CD4-positive, CD25-positive, alpha-beta regulatory T cell (primary cell): ENCODE results near the gene SLC25A22. TPM values are rescaled to one million over a fixed set of nuclear protein-coding genes. Genes with fewer than 3 reads are reported as not detected.

Experiments used
- ATAC-seq, 2 donors: fragments of 150-1000 bp; cut with Tn5 transposase; one replicate each; pipeline ENCODE4 v1.10.0; 2021; ENCODE audit warnings: low read depth in 2 of 2, moderate number of reproducible peaks in 2 of 2, moderate library complexity in 1 of 2
- DNase-seq, 3 donors: peaks; one replicate each; pipeline versions ENCODE4 v3.0.0 to v3.0.0-alpha.2; 2012 to 2022; ENCODE audit warnings: mixed read lengths in 1 of 3
- H3K27ac ChIP-seq: one replicate; pipeline ENCODE4 v1.7.0; 2013; ENCODE audit warnings: mild to moderate bottlenecking, low read length; ENCODE audit not compliant: insufficient read depth, poor library complexity, severe bottlenecking
- H3K27me3 ChIP-seq: one replicate; pipeline ENCODE4 v1.7.0; 2013; ENCODE audit warnings: low read length; ENCODE audit not compliant: control insufficient read depth, insufficient read depth
- H3K36me3 ChIP-seq: one replicate; pipeline ENCODE4 v1.7.0; 2013; ENCODE audit warnings: mild to moderate bottlenecking, low read length, moderate library complexity; ENCODE audit not compliant: control insufficient read depth, insufficient read depth
- H3K4me1 ChIP-seq: 2 replicates; pipeline ENCODE4 v1.7.0; 2013; ENCODE audit warnings: mild to moderate bottlenecking, low read length; ENCODE audit not compliant: insufficient read depth, control insufficient read depth, poor library complexity, severe bottlenecking
- H3K4me3 ChIP-seq: one replicate; pipeline ENCODE4 v1.7.0; 2013; ENCODE audit warnings: low read depth, mild to moderate bottlenecking, low read length, moderate library complexity
- H3K9me3 ChIP-seq, 2 experiments: 1 replicate in 1 of 2; 2 replicates in 1 of 2; pipeline ENCODE4 v1.7.0; 2013; ENCODE audit warnings: low read length in 2 of 2, mild to moderate bottlenecking in 1 of 2, moderate library complexity in 1 of 2; ENCODE audit not compliant: control insufficient read depth in 2 of 2
- H3K27ac Mint-ChIP-seq, 3 donors: one replicate each; pipeline ENCODE4 v1.8.0; 2020 to 2022; ENCODE audit warnings: mild to moderate bottlenecking in 3 of 3, mixed read lengths in 3 of 3, moderate library complexity in 2 of 3
- H3K27me3 Mint-ChIP-seq: one replicate; pipeline ENCODE4 v1.8.0; 2022; ENCODE audit warnings: mild to moderate bottlenecking, mixed read lengths
- H3K36me3 Mint-ChIP-seq: one replicate; pipeline ENCODE4 v1.8.0; 2020; ENCODE audit warnings: mixed read lengths
- H3K4me1 Mint-ChIP-seq, 4 donors: one replicate each; pipeline ENCODE4 v1.8.0; 2020 to 2022; ENCODE audit warnings: mixed read lengths in 4 of 4, mild to moderate bottlenecking in 1 of 4
- H3K4me3 Mint-ChIP-seq, 4 donors: one replicate each; pipeline ENCODE4 v1.8.0; 2020 to 2022; ENCODE audit warnings: mild to moderate bottlenecking in 4 of 4, mixed read lengths in 4 of 4, moderate library complexity in 3 of 4
- H3K9me3 Mint-ChIP-seq, 7 donors: one replicate each; pipeline ENCODE4 v1.8.0; 2020 to 2022; ENCODE audit warnings: mixed read lengths in 7 of 7, mild to moderate bottlenecking in 3 of 7, moderate library complexity in 2 of 7
- polyA plus RNA-seq, 4 donors: library from polyadenylated mRNA; unstranded; fragments of 300-500 nt; fragmentation: Illumina TruSeq; gene quantifications; one replicate each; pipeline ENCODE4 v1.2.3, GENCODE V29; 2021
- total RNA-seq: library from RNA; stranded (reverse); gene quantifications from one replicate; pipeline ENCODE4 v1.2.3, GENCODE V29; 2022

SLC25A22 gene
- total and polyA plus RNA-seq, 5 donors from 2014 or later, result 5.3 to 20.3 (median 6.6) TPM

DNA sequence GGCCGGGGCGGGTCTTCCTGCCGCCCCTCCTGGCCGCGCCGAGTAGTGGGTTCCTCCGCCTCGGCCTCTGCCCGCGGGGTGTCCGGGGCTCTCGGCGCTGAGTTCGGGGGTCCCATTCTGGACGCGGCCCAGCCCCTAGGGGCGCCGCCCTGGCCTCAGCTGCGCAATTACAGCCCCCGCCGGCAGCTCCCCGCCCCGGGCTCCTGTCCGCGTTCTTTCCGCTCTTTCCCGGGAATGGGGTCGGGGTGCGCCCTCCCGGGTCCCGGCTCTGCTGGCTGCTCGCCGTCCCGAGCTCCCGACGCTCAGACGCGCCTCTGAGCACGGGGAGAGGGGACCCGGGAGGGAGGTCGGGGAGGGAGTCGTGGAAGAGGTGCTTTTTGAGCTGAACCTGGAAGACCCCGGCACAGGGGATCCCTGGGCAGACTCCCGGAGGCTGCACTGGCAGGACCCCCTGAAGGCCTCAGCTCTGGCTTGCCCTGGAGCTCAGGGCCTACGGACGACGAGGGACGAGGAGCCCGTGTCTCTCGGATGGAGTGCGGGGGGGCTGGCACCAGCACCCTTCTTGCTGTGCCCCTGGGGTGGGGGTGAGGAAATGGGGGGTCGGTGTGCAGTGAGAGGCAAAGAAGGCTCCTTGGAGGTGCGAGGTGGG, 45.1 kb upstream of the SLC25A22 start:
- H3K4me3 ChIP-seq, result peak overlapping the region; percentile 32
- Mint-ChIP-seq H3K27me3 (peaks cover 19% of the 10 kb centered on the region), H3K36me3 (no peaks in the 10 kb centered on the region), H3K9me3 (no peaks in the 10 kb centered on the region), H3K4me3 (peak overlapping the region; percentile 76 to 85 (median 84)), H3K27ac (peak overlapping the region in 1 of 3 donors; percentile 51), H3K4me1 (peaks cover 0 to 29% (median 3%) of the 10 kb centered on the region in 4 donors)
- peaks cover 8% of the 10 kb centered on the region for H3K36me3 ChIP-seq
- H3K27me3 ChIP-seq, result no peaks in the 10 kb centered on the region
- H3K4me1 ChIP-seq, result peaks cover 36% of the 10 kb centered on the region
- no peak for DNase-seq
- no peak overlapping the region for H3K27ac ChIP-seq
- ATAC-seq, result no peak
- H3K9me3 ChIP-seq, result no peaks in the 10 kb centered on the region

DNA sequence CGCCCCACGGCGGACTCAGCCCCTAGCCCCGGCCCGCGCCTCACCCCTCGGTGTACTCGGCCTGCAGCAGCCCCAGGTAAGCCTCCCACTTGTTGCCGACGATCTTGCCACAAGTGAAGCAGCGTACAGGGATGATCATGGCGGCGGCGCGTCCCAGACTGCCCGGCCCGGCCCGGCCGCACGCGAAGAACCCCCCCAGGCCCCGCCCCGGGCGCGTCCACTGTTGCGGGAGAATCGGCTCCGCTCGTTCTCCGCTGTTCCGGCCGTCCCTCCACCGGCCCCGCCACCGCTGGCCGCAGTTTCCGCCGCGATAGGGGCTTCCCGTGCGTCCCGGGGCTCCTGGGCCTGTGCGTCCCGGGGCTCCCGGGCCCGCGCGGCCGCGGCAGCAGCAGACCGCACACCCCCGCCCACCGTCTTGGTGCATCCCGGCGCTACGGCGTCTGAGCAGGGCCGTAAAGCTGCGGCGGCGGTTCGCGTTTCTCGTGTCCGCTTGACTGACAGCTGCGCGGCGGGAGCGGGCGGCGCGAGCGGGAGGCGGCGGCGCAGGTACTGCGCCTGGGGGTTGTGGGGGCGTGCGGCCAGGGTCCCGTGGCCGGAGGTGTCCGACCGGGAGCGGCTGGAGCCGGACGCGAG, 44.4 kb upstream of the SLC25A22 start, which contains the start of the genes POLR2L and TSPAN4:
Gene POLR2L, minus strand, starts transcription at position 160 of the 633 bp plus-strand sequence. Its CDS starts 21 bp downstream, at position 139.
Gene TSPAN4, plus strand, starts transcription at position 483 of the 633 bp plus-strand sequence. CDS start 7,453 bp downstream, outside the sequence.
- DNase-seq (peak; percentile 78 to 92 (median 85)), ATAC-seq (peak; percentile 82 to 86)
- Histone ChIP-seq H3K4me3 (peak within 1 kb of the TSS; percentile 76), H3K36me3 (peaks cover 8% of the 10 kb centered on the region), H3K27me3 (no peaks in the 10 kb centered on the region), H3K9me3 (no peaks in the 10 kb centered on the region), H3K4me1 (peaks cover 36% of the 10 kb centered on the region), H3K27ac (peak within 1 kb of the TSS; percentile 67)
- Mint-ChIP-seq H3K9me3 (no peaks in the 10 kb centered on the region), H3K36me3 (no peaks in the 10 kb centered on the region), H3K4me3 (peak within 1 kb of the TSS; percentile 85 to 90 (median 88)), H3K4me1 (peaks cover 0 to 29% (median 3%) of the 10 kb centered on the region in 4 donors), H3K27ac (peak within 1 kb of the TSS; percentile 41 to 85 (median 56)), H3K27me3 (peaks cover 19% of the 10 kb centered on the region)

DNA sequence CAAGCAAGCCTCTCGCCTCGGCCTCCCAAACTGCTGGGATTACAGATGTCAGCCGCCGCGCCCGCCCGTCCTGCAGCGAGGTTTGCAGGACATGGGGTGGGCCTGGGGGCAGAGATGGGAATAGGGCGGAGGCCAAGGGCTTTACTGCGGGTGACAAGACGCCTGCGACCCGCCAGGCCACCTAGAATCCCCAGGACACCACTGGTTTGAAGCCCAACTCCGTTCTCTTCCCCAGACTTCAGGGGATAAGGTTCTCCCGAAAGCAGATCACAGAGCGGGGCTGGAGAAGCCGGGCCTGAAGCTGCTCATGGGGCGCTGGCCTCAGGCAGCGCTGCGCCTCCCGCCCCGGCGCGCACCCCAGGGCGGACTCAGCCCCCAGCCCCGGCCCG, 43.9 kb upstream of the SLC25A22 start:
- no peaks in the 10 kb centered on the region for H3K27me3 ChIP-seq
- Mint-ChIP-seq H3K27me3 (peaks cover 19% of the 10 kb centered on the region), H3K36me3 (no peaks in the 10 kb centered on the region), H3K4me3 (peak overlapping the region; percentile 82 to 90 (median 88)), H3K27ac (peak overlapping the region in 2 of 3 donors; percentile 41 to 85), H3K4me1 (peaks cover 0 to 29% (median 3%) of the 10 kb centered on the region in 4 donors), H3K9me3 (no peaks in the 10 kb centered on the region)
- H3K4me1 ChIP-seq, result peaks cover 36% of the 10 kb centered on the region
- H3K9me3 ChIP-seq, result no peaks in the 10 kb centered on the region
- peak overlapping the region; percentile 76 for H3K4me3 ChIP-seq
- H3K36me3 ChIP-seq, result peaks cover 8% of the 10 kb centered on the region
- ATAC-seq (peak in 1 of 2 donors; percentile 29), DNase-seq (no peak)
- H3K27ac ChIP-seq, result peak overlapping the region; percentile 67

DNA sequence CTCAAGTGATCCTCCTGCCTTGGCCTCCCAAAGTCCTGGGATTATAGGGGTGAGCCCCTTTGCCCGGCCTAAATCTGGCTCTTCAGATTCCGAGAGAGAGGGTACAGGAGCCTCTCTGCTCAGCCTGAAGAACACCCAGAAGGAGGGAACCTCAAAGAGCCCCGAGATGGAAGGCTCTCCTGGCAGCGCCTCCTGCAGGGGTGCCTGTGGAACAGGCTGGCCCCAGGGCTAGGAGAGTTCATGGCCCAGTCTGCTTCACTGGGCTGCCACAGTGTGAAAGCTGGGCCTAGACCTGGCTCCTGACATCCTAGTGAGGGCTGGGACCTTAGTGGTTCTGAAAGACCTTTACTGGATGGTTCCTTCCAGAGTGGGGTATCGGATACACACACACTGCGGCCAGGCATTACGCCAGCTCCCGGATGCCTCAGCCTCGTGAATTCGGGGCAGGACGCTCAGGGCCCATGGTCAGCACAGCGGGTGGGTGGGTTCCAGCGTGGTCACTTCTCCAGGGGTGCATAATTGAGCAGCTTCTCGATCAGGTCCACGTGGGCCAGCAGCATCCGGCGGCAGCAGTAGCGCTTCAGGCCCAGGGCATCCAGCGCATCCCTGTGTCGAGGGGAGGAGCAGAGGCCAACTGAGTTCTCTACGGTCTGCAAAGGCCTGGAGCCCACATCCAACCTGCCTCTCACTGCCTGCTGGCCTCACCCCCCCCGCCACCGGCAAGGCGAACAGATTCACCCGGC, 42.0 kb upstream of the SLC25A22 start:
- H3K27ac Mint-ChIP-seq, result peak overlapping the region in 2 of 3 donors; percentile 36 to 47
- DNase-seq (no peak), ATAC-seq (no peak)
- Histone ChIP-seq H3K4me3 (no peak overlapping the region), H3K27ac (no peak overlapping the region), H3K9me3 (no peaks in the 10 kb centered on the region), H3K36me3 (peaks cover 8% of the 10 kb centered on the region), H3K27me3 (no peaks in the 10 kb centered on the region), H3K4me1 (peaks cover 36% of the 10 kb centered on the region)
- H3K27me3 Mint-ChIP-seq, result peaks cover 14% of the 10 kb centered on the region
- peak overlapping the region in 3 of 4 donors; percentile 82 to 89 (median 84) for H3K4me3 Mint-ChIP-seq
- peaks cover 0 to 29% (median 3%) of the 10 kb centered on the region in 4 donors for H3K4me1 Mint-ChIP-seq
- H3K9me3 Mint-ChIP-seq, result no peaks in the 10 kb centered on the region
- no peaks in the 10 kb centered on the region for H3K36me3 Mint-ChIP-seq

DNA sequence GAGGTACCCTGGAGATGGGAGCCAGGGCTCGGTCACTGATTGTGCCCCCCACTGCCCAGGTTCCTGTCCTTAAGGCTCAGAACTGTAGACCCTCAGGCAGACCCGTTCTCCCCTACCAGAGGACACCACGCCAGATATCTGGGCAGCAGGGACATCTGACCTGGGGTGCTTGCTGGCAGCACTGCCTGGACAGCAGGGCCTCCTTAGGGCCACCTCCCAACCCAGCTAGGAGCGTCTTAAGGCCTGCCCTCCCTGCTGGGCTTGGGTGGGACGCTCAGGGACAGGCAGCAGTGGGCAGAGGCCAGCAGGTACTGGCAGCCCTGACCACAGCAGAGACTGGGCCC, 41.2 kb upstream of the SLC25A22 start:
- Histone ChIP-seq H3K4me1 (peaks cover 39% of the 10 kb centered on the region), H3K36me3 (peaks cover 8% of the 10 kb centered on the region), H3K27me3 (no peaks in the 10 kb centered on the region), H3K9me3 (no peaks in the 10 kb centered on the region), H3K27ac (no peak overlapping the region), H3K4me3 (no peak overlapping the region)
- Mint-ChIP-seq H3K9me3 (no peaks in the 10 kb centered on the region), H3K36me3 (no peaks in the 10 kb centered on the region), H3K27me3 (peaks cover 11% of the 10 kb centered on the region), H3K4me1 (peaks cover 0 to 29% (median 3%) of the 10 kb centered on the region in 4 donors), H3K4me3 (peak overlapping the region in 3 of 4 donors; percentile 62 to 89 (median 82)), H3K27ac (no peak overlapping the region)
- ATAC-seq, result no peak
- no peak for DNase-seq

DNA sequence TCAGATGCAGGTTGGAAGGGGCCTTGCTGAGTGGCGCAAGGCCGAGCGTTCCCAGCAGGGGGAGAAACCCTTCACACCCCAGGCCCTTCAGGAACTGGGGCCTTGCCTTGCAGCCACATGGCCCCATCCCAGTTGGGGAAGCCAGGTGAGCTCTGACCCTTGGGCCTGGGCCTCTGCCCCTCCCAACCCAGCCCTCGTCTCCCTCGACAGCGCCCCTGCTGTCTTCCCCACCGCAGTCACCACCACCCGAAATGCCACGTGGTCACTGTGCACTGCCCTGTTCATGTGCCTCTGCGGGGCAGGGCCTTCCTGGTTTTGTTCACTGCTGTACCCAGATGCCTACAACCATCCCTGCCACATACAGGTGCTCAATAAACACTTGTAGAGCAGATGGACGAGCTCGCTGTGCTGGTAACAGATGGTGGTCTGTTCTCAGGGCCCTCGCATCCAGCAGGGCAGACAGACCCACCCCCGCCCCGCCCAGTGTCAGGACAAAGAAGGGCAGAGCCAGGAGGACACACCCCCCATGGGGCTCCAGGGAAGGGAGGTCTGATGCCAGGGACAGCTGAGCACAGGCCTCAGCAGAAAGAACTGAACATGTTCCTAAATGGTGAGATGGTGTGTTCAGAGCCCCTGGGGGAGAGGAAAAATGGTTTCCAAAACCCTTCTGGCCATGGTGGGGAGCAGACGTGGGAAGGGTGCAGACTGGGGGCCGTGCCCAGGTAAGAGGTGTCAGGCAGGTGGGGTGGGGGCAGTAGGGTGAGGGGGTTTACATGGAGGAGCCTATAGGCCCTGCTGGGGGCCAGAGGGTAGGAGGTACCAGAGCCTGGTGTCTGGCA, 40.6 kb upstream of the SLC25A22 start:
- Mint-ChIP-seq H3K4me1 (peaks cover 0 to 29% (median 3%) of the 10 kb centered on the region in 4 donors), H3K27ac (no peak overlapping the region), H3K9me3 (no peaks in the 10 kb centered on the region), H3K36me3 (no peaks in the 10 kb centered on the region), H3K4me3 (peak overlapping the region in 2 of 4 donors; percentile 38 to 75), H3K27me3 (peaks cover 6% of the 10 kb centered on the region)
- Histone ChIP-seq H3K9me3 (no peaks in the 10 kb centered on the region), H3K4me1 (peaks cover 35% of the 10 kb centered on the region), H3K27me3 (no peaks in the 10 kb centered on the region), H3K36me3 (peaks cover 8% of the 10 kb centered on the region), H3K27ac (no peak overlapping the region), H3K4me3 (no peak overlapping the region)
- ATAC-seq (no peak), DNase-seq (no peak)

DNA sequence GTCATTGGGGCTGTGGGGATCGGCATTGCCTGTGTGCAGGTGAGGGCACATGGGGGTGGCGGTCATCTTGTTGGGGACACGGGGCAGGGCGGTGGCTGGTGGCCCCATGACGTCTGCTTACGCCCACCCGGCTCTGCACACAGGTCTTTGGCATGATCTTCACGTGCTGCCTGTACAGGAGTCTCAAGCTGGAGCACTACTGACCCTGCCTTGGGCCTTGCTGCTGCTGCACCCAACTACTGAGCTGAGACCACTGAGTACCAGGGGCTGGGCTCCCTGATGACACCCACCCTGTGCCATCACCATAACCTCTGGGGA, 39.9 kb upstream of the SLC25A22 start:
- Histone ChIP-seq H3K4me1 (peaks cover 35% of the 10 kb centered on the region), H3K4me3 (no peak overlapping the region), H3K27ac (no peak overlapping the region), H3K27me3 (no peaks in the 10 kb centered on the region), H3K9me3 (no peaks in the 10 kb centered on the region), H3K36me3 (peaks cover 8% of the 10 kb centered on the region)
- Mint-ChIP-seq H3K27me3 (no peaks in the 10 kb centered on the region), H3K4me3 (no peak overlapping the region), H3K36me3 (no peaks in the 10 kb centered on the region), H3K4me1 (peaks cover 0 to 26% (median 3%) of the 10 kb centered on the region in 4 donors), H3K27ac (no peak overlapping the region), H3K9me3 (no peaks in the 10 kb centered on the region)
- DNase-seq (no peak), ATAC-seq (no peak)
